Skin epidermis (tissue), 12 donors: Measurements from ENCODE around the gene TMEM135.
"Not testable (repeated sequence)": the region's sequence is repeated elsewhere in the genome, so short reads cannot be mapped to it uniquely, and the experiment has no call there.

Experiments
- H3K27ac ChIP-seq, 21 experiments: fragments of 200-600 bp; sonication (generic) in 11 of 21; one replicate each; pipeline ENCODE4 v1.5.0; 2020; ENCODE audit warnings: mild to moderate bottlenecking in 3 of 21, inconsistent platforms in 2 of 21, moderate library complexity in 2 of 21
- H3K4me3 ChIP-seq, 7 experiments: fragments of 200-600 bp; sonication (generic) in 2 of 7; one replicate each; pipeline ENCODE4 v1.5.0; 2020; ENCODE audit warnings: inconsistent platforms in 2 of 7, mild to moderate bottlenecking in 2 of 7, moderate library complexity in 1 of 7

Gene TMEM135

GRCh38 chr11:87128372-87128771 is 90.6 kb downstream of the TMEM135 start:
- Histone ChIP-seq H3K4me3 (no peak overlapping the region), H3K27ac (no peak overlapping the region)

- H3K27ac ChIP-seq, result no peak overlapping the region
- no peak overlapping the region for H3K4me3 ChIP-seq
Measured at GRCh38 chr11:87134524-87135106, 96.9 kb downstream of the TMEM135 start.

- Histone ChIP-seq H3K27ac (no peak overlapping the region), H3K4me3 (no peak overlapping the region)
Measured at GRCh38 chr11:87136236-87136635, 98.5 kb downstream of the TMEM135 start.

- Histone ChIP-seq H3K4me3 (no peak overlapping the region), H3K27ac (no peak overlapping the region)
Measured at GRCh38 chr11:87137711-87138110, 100.0 kb downstream of the TMEM135 start.

GRCh38 chr11:87139475-87139874 is 101.7 kb downstream of the TMEM135 start:
- Histone ChIP-seq H3K4me3 (no peak overlapping the region), H3K27ac (no peak overlapping the region)

- no peak overlapping the region for H3K4me3 ChIP-seq
- H3K27ac ChIP-seq, result no peak overlapping the region
Measured at GRCh38 chr11:87141322-87141721, 103.6 kb downstream of the TMEM135 start.

- Histone ChIP-seq H3K4me3 (no peak overlapping the region), H3K27ac (no peak overlapping the region)
Measured at GRCh38 chr11:87141980-87142514, 104.3 kb downstream of the TMEM135 start.

- Histone ChIP-seq H3K27ac (no peak overlapping the region), H3K4me3 (no peak overlapping the region)
Measured at GRCh38 chr11:87142594-87142993, 104.9 kb downstream of the TMEM135 start.

- H3K4me3 ChIP-seq, result no peak overlapping the region
- H3K27ac ChIP-seq, result no peak overlapping the region
Measured at GRCh38 chr11:87143641-87144040, 105.9 kb downstream of the TMEM135 start.

- Histone ChIP-seq H3K4me3 (no peak overlapping the region), H3K27ac (no peak overlapping the region)
Measured at GRCh38 chr11:87144252-87144651, 106.5 kb downstream of the TMEM135 start.

- Histone ChIP-seq H3K4me3 (no peak overlapping the region), H3K27ac (no peak overlapping the region)
Measured at GRCh38 chr11:87148749-87149148, 111.0 kb downstream of the TMEM135 start.

GRCh38 chr11:87149782-87150181 is 112.0 kb downstream of the TMEM135 start:
- H3K4me3 ChIP-seq, H3K27ac ChIP-seq: not testable (repeated sequence)

GRCh38 chr11:87150936-87151335 is 113.2 kb downstream of the TMEM135 start:
- Histone ChIP-seq H3K4me3 (no peak overlapping the region), H3K27ac (no peak overlapping the region)

- no peak overlapping the region for H3K4me3 ChIP-seq
Measured at GRCh38 chr11:87154246-87154645, 116.5 kb downstream of the TMEM135 start.

GRCh38 chr11:87156970-87157369 is 119.2 kb downstream of the TMEM135 start:
- Histone ChIP-seq H3K27ac (no peak overlapping the region), H3K4me3 (no peak overlapping the region)

More at GRCh38 chr11:87154246-87154645, 116.5 kb downstream of the TMEM135 start:
- H3K27ac ChIP-seq, result no peak overlapping the region

- not testable (repeated sequence) for H3K27ac ChIP-seq, H3K4me3 ChIP-seq
Measured at GRCh38 chr11:87169076-87169475, 131.3 kb downstream of the TMEM135 start.

GRCh38 chr11:87173185-87174039 is 135.7 kb downstream of the TMEM135 start:
- Histone ChIP-seq H3K4me3 (no peak overlapping the region), H3K27ac (peak overlapping the region in 1 of 21 experiments; percentile 34)

- Histone ChIP-seq H3K4me3 (no peak overlapping the region), H3K27ac (no peak overlapping the region)
Measured at GRCh38 chr11:87174870-87175269, 137.1 kb downstream of the TMEM135 start.

- H3K27ac ChIP-seq, result no peak overlapping the region
- H3K4me3 ChIP-seq, result no peak overlapping the region
Measured at GRCh38 chr11:87176044-87176443, 138.3 kb downstream of the TMEM135 start.

GRCh38 chr11:87179621-87180020 is 141.9 kb downstream of the TMEM135 start:
- no peak overlapping the region for H3K27ac ChIP-seq
- no peak overlapping the region for H3K4me3 ChIP-seq

GRCh38 chr11:87180742-87181141 is 143.0 kb downstream of the TMEM135 start:
- Histone ChIP-seq H3K4me3 (no peak overlapping the region), H3K27ac (no peak overlapping the region)
